Small intestine (tissue), 7 donors: ENCODE data around the gene LRRC45. TPM values are rescaled to one million over a fixed set of nuclear protein-coding genes. Genes with fewer than 3 reads are reported as not detected.

ENCODE experiments used
- DNase-seq, 2 donors: peaks; one replicate each; pipeline versions ENCODE4 v3.0.0 to v3.0.0-alpha.2; 2013
- FAIRE-seq: peaks from 2 replicates; lab custom pipeline; 2012; peaks lifted over from hg19 to GRCh38; lab: Jason Lieb, UNC
- H3K27ac ChIP-seq, 3 donors: one replicate each; pipeline ENCODE4 v1.5.1; 2013; ENCODE audit warnings: low read length in 2 of 3, mild to moderate bottlenecking in 2 of 3, control low read depth in 1 of 3, inconsistent platforms in 1 of 3, low read depth in 1 of 3, moderate library complexity in 1 of 3
- H3K27me3 ChIP-seq, 3 donors: one replicate each; pipeline ENCODE4 v1.6.1; 2013; ENCODE audit warnings: low read length in 3 of 3, inconsistent platforms in 1 of 3; ENCODE audit not compliant: control insufficient read depth in 3 of 3, insufficient read depth in 3 of 3
- H3K36me3 ChIP-seq, 3 donors: one replicate each; pipeline ENCODE4 v1.6.1; 2013; ENCODE audit warnings: low read length in 3 of 3, inconsistent platforms in 1 of 3, low read depth in 1 of 3, mild to moderate bottlenecking in 1 of 3, moderate library complexity in 1 of 3; ENCODE audit not compliant: control insufficient read depth in 3 of 3, insufficient read depth in 2 of 3
- H3K4me1 ChIP-seq, 3 donors: one replicate each; pipeline ENCODE4 v1.6.1; 2013; ENCODE audit warnings: low read length in 2 of 3, inconsistent platforms in 1 of 3, low read depth in 1 of 3, mild to moderate bottlenecking in 1 of 3, moderate library complexity in 1 of 3; ENCODE audit not compliant: control insufficient read depth in 3 of 3, insufficient read depth in 2 of 3
- H3K4me3 ChIP-seq, 3 donors: one replicate each; pipeline ENCODE4 v1.5.1; 2013; ENCODE audit warnings: low read length in 3 of 3, control low read depth in 1 of 3, inconsistent platforms in 1 of 3, low read depth in 1 of 3, mild to moderate bottlenecking in 1 of 3, moderate library complexity in 1 of 3
- H3K9me3 ChIP-seq, 2 donors: one replicate each; pipeline ENCODE4 v1.6.1; 2013; ENCODE audit warnings: low read depth in 1 of 2, low read length in 1 of 2; ENCODE audit not compliant: control insufficient read depth in 2 of 2, insufficient read depth in 1 of 2
- WGBS, 3 donors: extraction: QIAGEN DNeasy Blood & Tissue Kit; methylation state at CpG; one replicate each; pipeline ENCODE4 v1.1.7; 2013; 5-methylcytosine and 5-hydroxymethylcytosine counted together
- polyA plus RNA-seq, 4 donors: library from polyadenylated mRNA; stranded (reverse) in 3 of 4; unstranded in 1 of 4; fragments of 200-250 nt in 3 of 4; fragments of 120-200 nt in 1 of 4; gene quantifications; one replicate each; pipeline versions ENCODE4 v1.2.1 to v1.2.3, GENCODE V29; 2013
- donor health status: healthy with polysubstance abuse.
- donor health status: control.
- donor health status: control.
- donor health status: Bipolar disorder and iron deficiency.
- donor health status: healthy.

Gene LRRC45
- polyA plus RNA-seq, 4 donors, result 10.8 to 26.7 (median 16.4) TPM

DNA sequence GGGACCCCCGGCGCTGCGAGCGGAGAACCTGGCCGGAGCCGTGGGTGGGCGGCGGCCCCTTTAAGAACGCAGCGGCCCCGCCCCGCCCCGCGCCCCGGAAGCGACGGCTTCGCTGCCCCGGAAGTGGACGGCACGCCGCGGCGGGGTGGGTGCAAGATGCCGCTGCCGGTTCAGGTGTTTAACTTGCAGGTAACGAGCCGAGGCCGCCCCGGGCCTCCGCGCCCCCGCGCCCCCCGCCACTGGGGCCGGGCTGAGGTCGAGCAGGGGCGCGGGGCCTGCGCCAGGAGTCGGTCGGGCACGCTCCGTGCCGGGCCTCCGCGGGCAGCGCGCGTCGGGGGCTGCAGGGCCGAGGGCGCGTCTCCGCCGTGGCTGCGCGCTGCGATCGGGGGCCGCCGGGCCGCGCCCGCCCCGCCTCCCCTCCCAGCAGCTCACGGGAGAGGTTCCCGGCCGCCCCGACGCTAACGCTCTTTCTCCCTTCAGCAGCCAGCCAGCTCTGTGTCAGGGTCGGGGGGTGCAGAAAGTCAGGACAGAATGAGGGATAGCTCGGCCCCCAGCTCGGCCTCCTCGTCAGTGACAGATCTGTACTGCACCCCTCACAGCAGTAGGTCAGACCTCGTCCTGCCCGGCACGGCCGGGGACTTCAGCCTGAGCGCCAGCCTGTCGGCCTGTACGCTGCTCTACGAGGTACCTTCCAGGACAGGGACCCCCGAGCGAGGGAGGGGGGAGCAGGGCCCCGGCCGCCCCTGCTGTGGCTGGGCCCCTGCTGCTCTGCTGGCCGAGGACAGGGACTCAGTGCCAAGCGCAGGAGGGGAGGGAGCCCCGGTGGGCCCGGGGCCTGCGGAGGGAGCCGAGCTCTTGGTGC, 28.9 kb downstream of the LRRC45 start, which contains the start of the genes GPS1 and RFNG:
Gene GPS1 (plus strand): TSS at position 123 of the 862 bp plus-strand sequence. CDS start 34 bp downstream, at position 157.
Gene RFNG (minus strand): TSS at position 36 of the 862 bp plus-strand sequence. CDS start 45 bp downstream, outside the sequence.
- WGBS, 3 donors, result 0 to 1% (median 0%) methylated on average over 61 to 94 of the region's 94 CpGs
- peak within 1 kb of the TSS in 2 of 3 donors; percentile 13 to 24 for H3K27ac ChIP-seq
- DNase-seq (peak; percentile 75 to 90), FAIRE-seq (no peak)
- H3K27me3 ChIP-seq, result no peaks in the 10 kb centered on the region
- H3K36me3 ChIP-seq, result peaks cover 2 to 76% (median 10%) of the 10 kb centered on the region in 3 donors
- H3K4me3 ChIP-seq, result peak within 1 kb of the TSS; percentile 64 to 98 (median 86)
- H3K4me1 ChIP-seq, result peaks cover 2 to 18% (median 4%) of the 10 kb centered on the region in 3 donors
- no peaks in the 10 kb centered on the region for H3K9me3 ChIP-seq

DNA sequence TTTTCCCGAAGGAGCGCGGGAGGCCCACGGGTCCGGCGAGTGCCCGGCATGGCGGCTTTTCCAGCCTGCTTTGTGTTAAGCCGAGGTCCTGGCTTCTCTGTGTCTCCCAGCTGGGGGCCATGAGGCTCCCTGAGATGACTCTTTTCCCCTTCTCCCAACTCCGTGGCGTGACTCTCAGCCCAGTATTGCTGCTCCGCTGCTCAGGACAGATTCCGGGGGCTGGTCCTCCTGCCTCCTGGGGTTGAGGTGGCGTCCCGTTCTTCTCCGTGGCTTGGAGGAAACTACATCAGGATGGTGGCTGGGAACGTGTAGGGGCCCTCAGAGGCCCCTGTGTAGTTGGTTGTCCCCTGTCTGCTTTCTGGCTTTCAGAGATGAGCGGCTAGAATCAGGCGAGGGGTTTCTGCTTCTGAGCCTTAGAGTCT, 29.5 kb downstream of the LRRC45 start:
- H3K4me3 ChIP-seq, result peak overlapping the region; percentile 64 to 98 (median 86)
- peaks cover 2 to 76% (median 13%) of the 10 kb centered on the region in 3 donors for H3K36me3 ChIP-seq
- H3K4me1 ChIP-seq, result peaks cover 2 to 18% (median 4%) of the 10 kb centered on the region in 3 donors
- WGBS, 3 donors, result 15 to 26% (median 20%) methylated on average over 15 to 19 of the region's 19 CpGs
- FAIRE-seq (no peak), DNase-seq (no peak)
- H3K27me3 ChIP-seq, result no peaks in the 10 kb centered on the region
- no peak overlapping the region for H3K27ac ChIP-seq
- H3K9me3 ChIP-seq, result no peaks in the 10 kb centered on the region

DNA sequence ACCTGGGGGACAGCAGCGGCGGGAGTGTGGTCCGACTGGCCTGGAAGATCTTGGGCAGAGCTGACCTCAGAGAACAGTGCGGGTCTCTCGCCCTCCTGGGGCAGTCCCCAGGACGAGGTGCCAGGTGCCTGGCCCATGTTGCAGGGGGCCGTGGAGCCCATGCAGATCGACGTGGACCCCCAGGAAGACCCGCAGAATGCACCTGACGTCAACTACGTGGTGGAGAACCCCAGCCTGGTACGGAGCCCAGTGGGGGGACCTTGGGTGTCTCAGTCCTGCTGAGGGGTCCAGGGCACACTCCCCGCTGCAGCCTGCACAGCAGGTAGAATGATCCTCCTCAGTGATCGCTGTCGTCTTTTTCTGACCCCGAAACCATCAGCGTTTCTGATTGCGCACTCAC, 30.0 kb downstream of the LRRC45 start:
- H3K4me3 ChIP-seq, result peak overlapping the region in 2 of 3 donors; percentile 64 to 98
- H3K4me1 ChIP-seq, result peaks cover 2 to 18% (median 4%) of the 10 kb centered on the region in 3 donors
- FAIRE-seq (no peak), DNase-seq (no peak)
- 90 to 93% (median 91%) methylated on average over 16 to 19 of the region's 19 CpGs for WGBS, 3 donors
- no peaks in the 10 kb centered on the region for H3K27me3 ChIP-seq
- H3K9me3 ChIP-seq, result no peaks in the 10 kb centered on the region
- H3K27ac ChIP-seq, result no peak overlapping the region
- H3K36me3 ChIP-seq, result peaks cover 2 to 76% (median 17%) of the 10 kb centered on the region in 3 donors

DNA sequence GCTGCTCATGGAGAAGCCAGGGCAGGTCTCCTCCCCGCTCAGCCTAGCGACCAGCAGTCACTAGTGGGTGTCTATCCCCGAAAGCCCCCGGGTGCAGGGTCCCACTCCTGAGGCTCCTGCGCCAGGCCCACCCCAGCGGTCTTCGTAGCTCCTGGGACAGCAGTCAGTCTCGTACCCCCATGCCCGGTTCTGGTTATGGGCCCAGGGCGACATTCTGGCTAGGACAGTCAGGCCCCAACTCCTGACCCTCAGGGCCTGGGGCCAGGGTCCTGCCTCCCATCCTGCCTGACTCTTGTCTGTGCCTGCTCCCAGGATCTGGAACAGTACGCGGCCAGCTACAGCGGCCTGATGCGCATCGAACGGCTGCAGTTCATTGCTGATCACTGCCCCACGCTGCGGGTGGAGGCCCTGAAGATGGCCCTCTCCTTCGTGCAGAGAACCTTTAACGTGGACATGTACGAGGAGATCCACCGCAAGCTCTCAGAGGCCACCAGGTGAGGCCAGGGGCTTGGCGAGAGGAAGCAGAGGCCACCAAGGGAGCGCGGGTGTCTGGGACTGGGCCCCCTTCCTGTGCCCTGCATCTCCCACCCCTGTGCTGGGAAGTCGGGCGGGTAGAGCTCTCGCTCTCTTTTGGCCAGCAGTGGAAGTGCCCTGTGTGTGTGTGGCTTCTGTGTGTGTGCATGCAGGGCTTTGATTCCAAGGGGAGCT, 30.6 kb downstream of the LRRC45 start:
- FAIRE-seq (no peak), DNase-seq (no peak)
- H3K27me3 ChIP-seq, result no peaks in the 10 kb centered on the region

DNA sequence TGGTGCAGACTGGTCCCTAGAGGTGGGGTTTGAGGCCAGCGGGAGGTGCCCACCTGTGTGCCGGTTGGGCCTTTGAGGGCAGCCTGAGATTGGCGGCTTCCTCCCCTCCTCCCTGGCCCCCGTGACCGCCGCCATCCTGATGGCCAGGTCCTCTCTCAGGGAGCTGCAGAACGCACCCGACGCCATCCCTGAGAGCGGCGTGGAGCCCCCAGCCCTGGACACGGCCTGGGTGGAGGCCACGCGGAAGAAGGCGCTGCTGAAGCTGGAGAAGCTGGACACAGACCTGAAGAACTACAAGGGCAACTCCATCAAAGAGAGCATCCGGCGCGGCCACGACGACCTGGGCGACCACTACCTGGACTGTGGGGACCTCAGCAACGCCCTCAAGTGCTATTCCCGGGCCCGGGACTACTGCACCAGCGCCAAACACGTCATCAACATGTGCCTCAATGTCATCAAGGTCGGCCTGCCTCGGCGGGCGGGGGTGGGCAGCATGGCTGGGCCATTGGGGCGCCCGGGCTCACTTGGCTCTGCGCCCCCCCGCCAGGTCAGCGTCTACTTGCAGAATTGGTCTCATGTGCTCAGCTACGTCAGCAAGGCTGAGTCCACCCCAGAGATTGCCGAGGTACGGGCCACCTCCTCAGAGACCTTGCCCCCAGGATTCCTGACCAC, 31.4 kb downstream of the LRRC45 start:
- Histone ChIP-seq H3K4me1 (peaks cover 2 to 18% (median 4%) of the 10 kb centered on the region in 3 donors), H3K4me3 (no peak overlapping the region), H3K36me3 (peaks cover 2 to 76% (median 18%) of the 10 kb centered on the region in 3 donors), H3K9me3 (no peaks in the 10 kb centered on the region), H3K27me3 (no peaks in the 10 kb centered on the region), H3K27ac (no peak overlapping the region)
- WGBS, 3 donors, result 92 to 94% (median 93%) methylated on average over 33 to 38 of the region's 38 CpGs
- DNase-seq (no peak), FAIRE-seq (no peak)

More for the DNA sequence above, 30.6 kb downstream of the LRRC45 start:
- 95 to 97% (median 95%) methylated on average over 28 of the region's 28 CpGs for WGBS, 3 donors
- Histone ChIP-seq H3K4me1 (peaks cover 2 to 18% (median 4%) of the 10 kb centered on the region in 3 donors), H3K36me3 (peaks cover 2 to 76% (median 16%) of the 10 kb centered on the region in 3 donors), H3K4me3 (no peak overlapping the region), H3K9me3 (no peaks in the 10 kb centered on the region), H3K27ac (no peak overlapping the region)

DNA sequence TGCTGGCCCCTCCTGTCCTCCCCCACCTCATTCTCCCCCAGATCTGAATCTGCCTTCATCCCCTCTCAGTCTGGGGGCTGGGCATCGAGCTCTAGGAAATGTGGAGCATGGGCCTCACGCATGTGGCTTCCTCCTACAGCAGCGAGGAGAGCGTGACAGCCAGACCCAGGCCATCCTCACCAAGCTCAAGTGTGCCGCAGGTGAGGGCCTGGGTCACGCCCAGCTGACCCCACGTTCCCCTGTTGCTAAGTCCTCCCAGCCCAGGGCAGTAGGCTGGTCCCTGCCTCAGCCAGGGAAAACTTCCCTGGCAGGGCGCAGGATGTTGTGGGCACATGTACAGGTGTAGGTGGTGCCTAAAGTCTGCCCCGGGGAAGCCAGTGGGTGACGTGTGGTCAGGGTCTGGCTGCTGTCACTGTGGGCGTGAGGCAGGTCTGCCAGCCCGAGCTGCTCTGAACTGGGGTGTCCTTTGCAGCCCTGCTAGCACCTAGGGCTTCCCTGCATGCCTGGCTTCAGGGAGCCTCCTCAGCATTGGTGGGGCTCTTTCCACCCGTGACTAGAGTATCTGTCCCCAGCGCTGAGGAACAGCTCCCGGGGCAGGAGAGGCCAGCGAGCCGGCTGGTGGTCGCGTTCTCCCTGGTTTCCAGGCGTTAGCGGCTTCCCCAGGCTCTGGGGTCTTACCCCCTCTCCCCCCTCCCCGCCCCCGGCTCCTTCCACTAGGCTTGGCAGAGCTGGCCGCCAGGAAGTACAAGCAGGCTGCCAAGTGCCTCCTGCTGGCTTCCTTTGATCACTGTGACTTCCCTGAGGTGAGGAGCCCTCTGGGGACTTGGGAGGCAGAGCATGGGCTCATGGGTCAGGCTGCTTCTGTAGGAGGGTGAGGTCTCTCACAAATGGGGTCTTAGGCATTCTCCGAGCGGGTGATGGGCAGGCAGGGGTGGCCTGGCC, 32.2 kb downstream of the LRRC45 start:
- WGBS, 3 donors, result 86 to 89% (median 86%) methylated on average over 17 to 26 of the region's 26 CpGs
- H3K4me1 ChIP-seq, result peaks cover 2 to 15% (median 4%) of the 10 kb centered on the region in 3 donors
- DNase-seq (no peak), FAIRE-seq (no peak)
- no peaks in the 10 kb centered on the region for H3K9me3 ChIP-seq
- no peak overlapping the region for H3K27ac ChIP-seq
- no peak overlapping the region for H3K4me3 ChIP-seq
- H3K27me3 ChIP-seq, result no peaks in the 10 kb centered on the region
- peaks cover 8 to 76% (median 18%) of the 10 kb centered on the region in 3 donors for H3K36me3 ChIP-seq

DNA sequence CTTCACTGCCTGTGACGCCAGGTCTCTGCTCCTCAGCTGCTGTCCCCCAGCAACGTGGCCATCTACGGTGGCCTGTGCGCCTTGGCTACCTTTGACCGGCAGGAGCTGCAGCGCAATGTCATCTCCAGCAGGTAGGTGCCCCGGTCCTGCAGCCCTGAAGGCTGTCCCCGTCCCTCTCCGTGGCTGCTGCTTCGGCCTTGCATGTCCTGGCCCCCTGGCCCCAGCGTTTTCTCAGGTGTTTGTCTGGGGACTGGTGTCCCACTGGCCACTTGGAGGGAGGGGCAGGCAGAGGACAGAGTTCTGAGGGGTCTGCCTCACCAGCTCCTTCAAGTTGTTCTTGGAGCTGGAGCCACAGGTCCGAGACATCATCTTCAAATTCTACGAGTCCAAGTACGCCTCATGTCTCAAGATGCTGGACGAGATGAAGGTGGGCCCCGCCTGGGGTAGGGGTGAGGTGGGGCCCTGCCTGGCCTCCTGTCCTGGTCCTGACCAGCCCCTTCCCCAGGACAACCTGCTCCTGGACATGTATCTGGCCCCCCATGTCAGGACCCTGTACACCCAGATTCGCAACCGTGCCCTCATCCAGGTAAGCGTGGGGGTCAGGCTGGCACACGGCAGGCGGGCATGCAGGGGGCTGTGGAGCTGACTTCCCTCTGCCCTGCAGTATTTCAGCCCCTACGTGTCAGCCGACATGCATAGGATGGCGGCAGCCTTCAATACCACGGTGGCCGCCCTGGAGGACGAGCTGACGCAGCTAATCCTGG, 33.0 kb downstream of the LRRC45 start:
- 89 to 91% (median 91%) methylated on average over 26 to 28 of the region's 28 CpGs for WGBS, 3 donors
- FAIRE-seq, result no peak
- DNase-seq, result no peak
- H3K27ac ChIP-seq, result no peak overlapping the region
- H3K4me1 ChIP-seq, result peaks cover 2 to 9% (median 3%) of the 10 kb centered on the region in 3 donors
- peaks cover 9 to 82% (median 18%) of the 10 kb centered on the region in 3 donors for H3K36me3 ChIP-seq
- no peak overlapping the region for H3K4me3 ChIP-seq
- H3K9me3 ChIP-seq, result no peaks in the 10 kb centered on the region
- H3K27me3 ChIP-seq, result no peaks in the 10 kb centered on the region
